T1000 (cell line): ENCODE data around the gene SPDYE17.
"Not testable (repeated sequence)": the region's sequence is repeated elsewhere in the genome, so short reads cannot be mapped to it uniquely, and the experiment has no call there.

Source experiments
- DNase-seq: peaks from one replicate; lab custom pipeline; 2025; ENCODE audit warnings: mixed read lengths; lab: John Stamatoyannopoulos, UW

SPDYE17 gene

GRCh38 chr7:76998764-76999450 lies 33.3 kb downstream of the SPDYE17 start:
- DNase-seq = not testable (repeated sequence)

GRCh38 chr7:76998285-76998589 lies 33.9 kb downstream of the SPDYE17 start:
- DNase-seq = no peak

GRCh38 chr7:76997381-76998284 lies 34.5 kb downstream of the SPDYE17 start:
- no peak for DNase-seq

- DNase-seq = not testable (repeated sequence)
These were observed 35.2 kb downstream of the SPDYE17 start for GRCh38 chr7:76996932-76997331.

- DNase-seq = not testable (repeated sequence)
These were observed 37.9 kb downstream of the SPDYE17 start for GRCh38 chr7:76994286-76994685.

- not testable (repeated sequence) for DNase-seq
These were observed 38.3 kb downstream of the SPDYE17 start for GRCh38 chr7:76993831-76994230.

GRCh38 chr7:76992871-76993270 lies 39.3 kb downstream of the SPDYE17 start:
- not testable (repeated sequence) for DNase-seq

GRCh38 chr7:76992204-76992603 lies 40.0 kb downstream of the SPDYE17 start:
- not testable (repeated sequence) for DNase-seq

GRCh38 chr7:76990202-76990601 lies 42.0 kb downstream of the SPDYE17 start:
- DNase-seq = not testable (repeated sequence)

- not testable (repeated sequence) for DNase-seq
These were observed 46.0 kb downstream of the SPDYE17 start for GRCh38 chr7:76985924-76986717.

- not testable (repeated sequence) for DNase-seq
These were observed 47.4 kb downstream of the SPDYE17 start for GRCh38 chr7:76984784-76985136.

- not testable (repeated sequence) for DNase-seq
These were observed 48.0 kb downstream of the SPDYE17 start for GRCh38 chr7:76983937-76984783.

- DNase-seq = not testable (repeated sequence)
These were observed 48.8 kb downstream of the SPDYE17 start for GRCh38 chr7:76983333-76983732.

- DNase-seq = not testable (repeated sequence)
These were observed 49.7 kb downstream of the SPDYE17 start for GRCh38 chr7:76982501-76982900.

- DNase-seq = not testable (repeated sequence)
These were observed 50.8 kb downstream of the SPDYE17 start for GRCh38 chr7:76981187-76981970.

GRCh38 chr7:76980576-76980975 lies 51.6 kb downstream of the SPDYE17 start:
- not testable (repeated sequence) for DNase-seq

GRCh38 chr7:76977761-76978367 lies 54.3 kb downstream of the SPDYE17 start:
- DNase-seq = not testable (repeated sequence)

- not testable (repeated sequence) for DNase-seq
These were observed 57.2 kb downstream of the SPDYE17 start for GRCh38 chr7:76974793-76975579.

GRCh38 chr7:76974336-76974735 lies 57.8 kb downstream of the SPDYE17 start:
- not testable (repeated sequence) for DNase-seq
